ENCODE results near the gene SH3BP4. TPM values are rescaled to one million over a fixed set of nuclear protein-coding genes. Genes with fewer than 3 reads are reported as not detected.
A peak's percentile ranks its signal among the peaks of the same experiment; 100 is the strongest.

The SH3BP4 gene
- total RNA-seq, 1 donor from 2014 or later, result 9.6 TPM

DNA sequence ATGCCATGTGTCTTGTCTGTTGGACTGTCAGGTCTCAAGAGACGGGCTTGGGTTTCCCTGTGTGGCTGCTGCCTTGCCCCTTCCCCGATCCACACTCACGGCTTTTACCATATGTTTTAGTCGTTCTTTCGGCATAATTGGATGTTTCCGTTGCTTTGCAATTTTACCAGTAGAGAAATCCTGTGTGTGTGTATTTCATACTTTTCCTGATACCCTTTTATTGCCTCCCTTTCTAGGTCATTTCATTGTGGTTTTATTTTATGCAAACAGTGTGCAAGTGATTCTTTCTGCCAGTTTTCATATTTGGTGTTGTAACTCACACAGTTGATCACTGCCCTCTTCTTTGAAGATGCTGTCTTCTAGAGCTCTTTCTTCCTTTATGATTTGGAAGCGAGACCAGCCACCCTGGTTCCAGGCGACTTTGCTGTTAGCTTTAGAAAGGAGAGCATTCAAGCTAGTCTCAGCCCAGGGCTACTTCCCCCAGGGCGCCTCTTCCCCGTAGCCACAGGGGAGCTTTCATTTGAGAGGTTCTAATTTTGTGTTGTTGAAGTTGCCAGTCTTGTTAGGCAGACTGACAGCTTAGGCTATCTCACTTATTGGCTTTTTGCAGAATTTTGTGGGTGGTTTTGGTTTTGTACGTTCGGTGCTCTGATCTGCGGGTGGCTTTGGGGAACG lies 17.0 kb downstream of the SH3BP4 start:
- no peak for DNase-seq
- H3K27ac ChIP-seq (replicated peaks), result no peak overlapping the region
- TF ChIP-seq, protein P1, sequence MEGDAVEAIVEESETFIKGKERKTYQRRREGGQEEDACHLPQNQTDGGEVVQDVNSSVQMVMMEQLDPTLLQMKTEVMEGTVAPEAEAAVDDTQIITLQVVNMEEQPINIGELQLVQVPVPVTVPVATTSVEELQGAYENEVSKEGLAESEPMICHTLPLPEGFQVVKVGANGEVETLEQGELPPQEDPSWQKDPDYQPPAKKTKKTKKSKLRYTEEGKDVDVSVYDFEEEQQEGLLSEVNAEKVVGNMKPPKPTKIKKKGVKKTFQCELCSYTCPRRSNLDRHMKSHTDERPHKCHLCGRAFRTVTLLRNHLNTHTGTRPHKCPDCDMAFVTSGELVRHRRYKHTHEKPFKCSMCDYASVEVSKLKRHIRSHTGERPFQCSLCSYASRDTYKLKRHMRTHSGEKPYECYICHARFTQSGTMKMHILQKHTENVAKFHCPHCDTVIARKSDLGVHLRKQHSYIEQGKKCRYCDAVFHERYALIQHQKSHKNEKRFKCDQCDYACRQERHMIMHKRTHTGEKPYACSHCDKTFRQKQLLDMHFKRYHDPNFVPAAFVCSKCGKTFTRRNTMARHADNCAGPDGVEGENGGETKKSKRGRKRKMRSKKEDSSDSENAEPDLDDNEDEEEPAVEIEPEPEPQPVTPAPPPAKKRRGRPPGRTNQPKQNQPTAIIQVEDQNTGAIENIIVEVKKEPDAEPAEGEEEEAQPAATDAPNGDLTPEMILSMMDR (IDR thresholded peaks at IDR 0.05; ENCODE audit: borderline replicate concordance), result no peak
- H3K27me3 ChIP-seq (ENCODE audit: low read depth), result no peaks in the 10 kb centered on the region
- no peak overlapping the region for H3K4me3 ChIP-seq
- no peaks in the 10 kb centered on the region for H3K36me3 ChIP-seq
- intact Hi-C loops (cut with micrococcal nuclease), result no loop called here
- peaks cover 38% of the 10 kb centered on the region for H3K4me1 ChIP-seq
- H3K9me3 ChIP-seq (replicated peaks), result no peaks in the 10 kb centered on the region

DNA sequence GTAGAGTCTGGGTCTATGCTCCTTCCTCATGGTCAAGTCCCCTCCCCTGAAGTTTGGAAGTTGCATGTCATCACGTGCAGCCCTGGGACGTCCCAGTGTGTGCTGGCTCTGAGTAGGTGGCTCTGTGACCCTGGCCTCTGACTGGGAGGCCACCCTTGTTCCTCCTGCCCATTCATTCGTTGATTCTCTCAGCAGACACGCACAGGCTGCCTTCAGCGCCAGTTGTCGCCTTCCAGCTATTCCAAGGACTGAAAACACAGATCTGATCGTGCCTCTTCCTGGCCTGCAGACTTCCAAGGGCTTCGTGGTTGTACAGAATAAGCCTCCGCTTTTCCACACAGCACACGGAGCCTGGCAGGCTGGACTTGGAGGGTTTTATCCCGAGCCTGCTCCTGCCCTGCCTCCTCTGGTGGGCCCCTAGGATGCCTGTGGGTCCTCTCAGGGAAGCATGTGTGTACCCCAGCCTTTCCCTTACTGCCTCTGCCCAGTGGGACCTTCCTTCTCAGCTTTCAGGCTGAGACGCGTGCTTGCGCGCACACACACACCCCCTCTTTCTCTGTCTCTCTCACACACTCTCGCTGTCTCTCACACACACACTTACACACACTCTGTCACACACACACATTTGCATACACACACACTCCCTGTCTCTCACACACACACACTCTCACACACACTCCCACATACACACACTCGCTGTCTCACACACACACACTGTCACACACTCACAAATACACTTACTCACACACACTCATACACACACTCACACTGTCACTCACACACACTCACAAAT lies 17.7 kb downstream of the SH3BP4 start:
- Histone ChIP-seq H3K9me3 (replicated peaks) (no peaks in the 10 kb centered on the region), H3K36me3 (no peaks in the 10 kb centered on the region), H3K4me3 (no peak overlapping the region), H3K27me3 (ENCODE audit: low read depth) (no peaks in the 10 kb centered on the region), H3K4me1 (peaks cover 34% of the 10 kb centered on the region), H3K27ac (replicated peaks) (no peak overlapping the region)
- no peak for DNase-seq
- TF ChIP-seq, protein P1 (IDR thresholded peaks at IDR 0.05; ENCODE audit: borderline replicate concordance), result no peak
- intact Hi-C loops (cut with micrococcal nuclease), result no loop called here

DNA sequence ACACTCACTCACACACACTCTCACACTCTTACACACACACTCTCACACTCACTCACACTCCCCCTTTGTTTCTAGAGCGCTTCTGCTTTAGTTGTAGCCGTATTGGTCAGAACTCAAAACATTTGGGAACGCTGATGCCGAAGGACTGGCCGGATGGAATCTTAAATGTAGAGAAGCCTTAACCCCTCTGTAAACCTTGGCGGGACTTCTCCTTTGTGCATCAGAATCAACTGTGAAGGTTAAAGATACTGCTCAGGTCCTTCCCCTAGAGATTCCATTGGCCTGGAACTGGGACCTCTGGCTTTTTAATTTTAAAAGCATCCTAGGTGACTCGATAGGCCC lies 18.3 kb downstream of the SH3BP4 start:
- H3K9me3 ChIP-seq (replicated peaks), result no peaks in the 10 kb centered on the region
- TF ChIP-seq, protein P1 (IDR thresholded peaks at IDR 0.05; ENCODE audit: borderline replicate concordance), result no peak

DNA sequence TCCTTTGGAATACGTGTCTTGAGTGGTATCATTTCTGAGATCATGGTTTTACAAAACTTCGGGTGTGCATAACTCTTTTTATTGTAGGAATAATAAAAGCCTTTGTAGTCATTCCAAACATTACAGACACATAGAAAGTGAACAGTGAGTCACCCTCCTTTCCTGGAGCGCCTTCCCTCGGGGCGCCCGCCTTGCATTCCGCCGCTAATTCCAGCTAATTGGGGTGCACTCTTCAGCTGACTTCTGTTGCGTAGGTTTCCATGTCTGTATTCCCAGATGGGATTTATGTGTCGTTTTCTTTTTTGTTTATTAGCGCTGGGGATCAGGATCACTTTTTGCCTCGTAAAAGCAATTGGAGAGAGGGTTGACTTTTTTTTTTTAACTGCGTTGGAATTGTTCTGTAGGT lies 18.7 kb downstream of the SH3BP4 start:
- intact Hi-C loops (cut with micrococcal nuclease), result no loop called here
- no peak for DNase-seq
- H3K4me1 ChIP-seq, result peaks cover 40% of the 10 kb centered on the region
- no peaks in the 10 kb centered on the region for H3K36me3 ChIP-seq
- H3K9me3 ChIP-seq (replicated peaks), result no peaks in the 10 kb centered on the region
- TF ChIP-seq, protein P1 (IDR thresholded peaks at IDR 0.05; ENCODE audit: borderline replicate concordance), result no peak
- H3K27ac ChIP-seq (replicated peaks), result peak overlapping the region; percentile 63
- no peak overlapping the region for H3K4me3 ChIP-seq
- no peaks in the 10 kb centered on the region for H3K27me3 ChIP-seq (ENCODE audit: low read depth)

More for the DNA sequence above, 18.3 kb downstream of the SH3BP4 start:
- Histone ChIP-seq H3K4me3 (no peak overlapping the region), H3K27me3 (ENCODE audit: low read depth) (no peaks in the 10 kb centered on the region), H3K27ac (replicated peaks) (peak overlapping the region; percentile 63), H3K36me3 (no peaks in the 10 kb centered on the region), H3K4me1 (peaks cover 36% of the 10 kb centered on the region)
- intact Hi-C loops (cut with micrococcal nuclease), result no loop called here
- no peak for DNase-seq

DNA sequence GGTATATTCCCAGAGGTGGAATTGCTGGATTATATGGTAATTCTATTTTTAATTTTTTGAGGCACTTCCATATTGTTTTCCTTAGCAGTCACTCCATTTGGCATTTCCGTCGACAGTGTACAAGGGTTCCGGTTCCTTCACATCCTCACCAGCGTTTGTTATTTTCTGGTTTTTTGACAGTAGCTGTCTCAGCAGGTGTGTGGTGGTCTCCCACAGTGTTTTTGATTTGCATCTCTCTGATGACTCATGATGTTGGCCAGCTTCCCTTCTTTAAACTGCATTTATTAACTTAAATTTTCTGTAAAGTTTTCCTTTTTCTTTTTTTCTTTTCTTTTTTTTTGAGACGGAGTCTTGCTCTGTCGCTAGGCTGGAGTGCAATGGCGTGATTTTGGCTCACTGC lies 19.7 kb downstream of the SH3BP4 start:
- TF ChIP-seq, protein P1 (IDR thresholded peaks at IDR 0.05; ENCODE audit: borderline replicate concordance), result no peak
- intact Hi-C loops (cut with micrococcal nuclease), result no loop called here
- H3K4me3 ChIP-seq, result no peak overlapping the region
- H3K27me3 ChIP-seq (ENCODE audit: low read depth), result no peaks in the 10 kb centered on the region
- H3K27ac ChIP-seq (replicated peaks), result no peak overlapping the region
- no peak for DNase-seq
- H3K4me1 ChIP-seq, result peaks cover 49% of the 10 kb centered on the region
- H3K9me3 ChIP-seq (replicated peaks), result no peaks in the 10 kb centered on the region
- no peaks in the 10 kb centered on the region for H3K36me3 ChIP-seq
